ENCODE data around the gene ANAPC2.
A peak's percentile ranks its signal among the peaks of the same experiment; 100 is the strongest.

ANAPC2 gene

GRCh38 chr9:137191245-137191644, 2.9 kb upstream of the ANAPC2 start:
- no peak for DNase-seq

- DNase-seq: peak; percentile 70
Observed at GRCh38 chr9:137190315-137190856, 2.0 kb upstream of the ANAPC2 start.

GRCh38 chr9:137189297-137190295, 1.2 kb upstream of the ANAPC2 start:
- DNase-seq: peak; percentile 44

GRCh38 chr9:137188086-137188489, 272 bp downstream of the ANAPC2 start:
- no peak for DNase-seq

GRCh38 chr9:137187386-137187785, 974 bp downstream of the ANAPC2 start:
- DNase-seq: no peak

GRCh38 chr9:137186385-137186784, 2.0 kb downstream of the ANAPC2 start:
- peak; percentile 26 for DNase-seq

GRCh38 chr9:137185921-137186320, 2.4 kb downstream of the ANAPC2 start:
- DNase-seq: no peak

GRCh38 chr9:137184881-137185660, 3.3 kb downstream of the ANAPC2 start:
- DNase-seq: no peak

- DNase-seq: no peak
Observed at GRCh38 chr9:137183980-137184595, 4.3 kb downstream of the ANAPC2 start.

- DNase-seq: no peak
Observed at GRCh38 chr9:137182836-137183235, 5.5 kb downstream of the ANAPC2 start.

- DNase-seq: no peak
Observed at GRCh38 chr9:137181680-137182079, 6.7 kb downstream of the ANAPC2 start.

GRCh38 chr9:137180491-137180890, 7.9 kb downstream of the ANAPC2 start:
- DNase-seq: no peak

GRCh38 chr9:137179761-137180160, 8.6 kb downstream of the ANAPC2 start:
- no peak for DNase-seq

GRCh38 chr9:137178939-137179630, 9.3 kb downstream of the ANAPC2 start:
- no peak for DNase-seq

- no peak for DNase-seq
Observed at GRCh38 chr9:137178201-137178938, 10.0 kb downstream of the ANAPC2 start.

GRCh38 chr9:137176302-137177182, 11.8 kb downstream of the ANAPC2 start:
- DNase-seq: peak; percentile 87

GRCh38 chr9:137175345-137175961, 12.9 kb downstream of the ANAPC2 start:
- DNase-seq: peak; percentile 28

- DNase-seq: peak; percentile 95
Observed at GRCh38 chr9:137174722-137175293, 13.6 kb downstream of the ANAPC2 start.

GRCh38 chr9:137173796-137174664, 14.3 kb downstream of the ANAPC2 start:
- peak; percentile 63 for DNase-seq

All from RPMI8226 (cell line).